Panc1 (cell line): ENCODE measurements around the gene MTUS2. TPM values are rescaled to one million over a fixed set of nuclear protein-coding genes. Genes with fewer than 3 reads are reported as not detected.

ENCODE experiments used
- ATAC-seq: fragments of 200-7000 bp; cut with Tn5 transposase; 2 replicates; pipeline ENCODE4 v1.9.1; 2020; ENCODE audit warnings: mild to moderate bottlenecking, moderate library complexity
- BruUV-seq: library from RNA; stranded (reverse); fragments of 400-500 nt; replicated peaks from 2 replicates; lab custom pipeline; 2021; lab: Mats Ljungman, UMichigan
- CTCF ChIA-PET: fragments of 300-600 bp; sonication (Branson Sonifier 250); formaldehyde crosslinking; loops from one replicate; lab custom pipeline; 2022; ENCODE audit warnings: antibody characterized with exemption; lab: Charles Lee
- POLR2A ChIA-PET: fragments of 300-600 bp; sonication (Branson Sonifier 250); formaldehyde crosslinking; loops from one replicate; lab custom pipeline; 2022; ENCODE audit warnings: antibody characterized with exemption; lab: Charles Lee
- DNase-seq: peaks from one replicate; pipeline ENCODE4 v3.0.0-alpha.2; 2010; ENCODE audit warnings: low read depth, low spot score
- H3K27ac ChIP-seq: 2 replicates; pipeline ENCODE4 v1.5.1; 2011; ENCODE audit warnings: mild to moderate bottlenecking, low read length, inconsistent platforms
- H3K27me3 ChIP-seq: fragments of 200-500 bp; sonication (Bioruptor generic); 2 replicates; pipeline ENCODE4 v1.6.0; 2014; ENCODE audit warnings: low read length, inconsistent platforms; ENCODE audit not compliant: control insufficient read depth, insufficient read depth
- H3K36me3 ChIP-seq: fragments of 200-500 bp; sonication (Bioruptor generic); 2 replicates; pipeline ENCODE4 v1.5.1; 2014; ENCODE audit warnings: inconsistent platforms, mild to moderate bottlenecking, low read length, moderate library complexity; ENCODE audit not compliant: control insufficient read depth, insufficient read depth
- H3K4me1 ChIP-seq: 2 replicates; pipeline ENCODE4 v1.5.1; 2011; ENCODE audit warnings: inconsistent platforms, mild to moderate bottlenecking, low read length, moderate library complexity; ENCODE audit not compliant: control insufficient read depth, insufficient read depth
- H3K4me3 ChIP-seq, 2 experiments: 2 replicates each; pipeline ENCODE4 v1.5.1; 2011 to 2012; ENCODE audit warnings: low read depth in 2 of 2, low read length in 2 of 2, mild to moderate bottlenecking in 2 of 2, inconsistent platforms in 1 of 2, moderate library complexity in 1 of 2
- H3K9me3 ChIP-seq: fragments of 200-500 bp; sonication (Bioruptor generic); 2 replicates; pipeline ENCODE4 v1.5.1; 2014; ENCODE audit warnings: low read depth, mild to moderate bottlenecking, inconsistent platforms, low read length, moderate library complexity; ENCODE audit not compliant: control insufficient read depth, insufficient read depth
- CTCF ChIP-seq: fragments of 450-650 bp; IDR thresholded peaks from 2 replicates; pipeline ENCODE4 v1.5.1; 2017; ENCODE audit warnings: mild to moderate bottlenecking
- POLR2AphosphoS5 ChIP-seq: IDR thresholded peaks from 2 replicates; pipeline ENCODE4 v1.6.1; 2012; ENCODE audit warnings: mild to moderate bottlenecking, low read depth, low read length, moderate library complexity
- SIN3A ChIP-seq: IDR thresholded peaks from 2 replicates; pipeline ENCODE4 v1.6.1; 2012; ENCODE audit warnings: low read depth, mild to moderate bottlenecking, low read length, moderate library complexity, borderline replicate concordance; ENCODE audit not compliant: insufficient read depth
- TCF7L2 ChIP-seq: IDR thresholded peaks from 2 replicates; pipeline ENCODE4 v1.6.1; 2011; ENCODE audit warnings: mild to moderate bottlenecking, low read depth, low read length, inconsistent platforms
- in situ Hi-C: cut with HindIII; loops from 2 replicates; pipeline ENCODE4 v1.10.0; 2016; ENCODE audit warnings: low sequenced_read_pairs, low pct_unique_long_range_greater_than_20kb
- intact Hi-C: fragments of 100-400 bp; cut with micrococcal nuclease; formaldehyde crosslinking; loops from one replicate; pipeline ENCODE4 v1.10.0; 2022; ENCODE audit not compliant: unreplicated experiment
- total RNA-seq: library from RNA; stranded (reverse); gene quantifications from one replicate; pipeline ENCODE4 v1.2.1, GENCODE V29; 2021; ENCODE audit not compliant: unreplicated experiment
- TF ChIP-seq, protein P1 (sequence below), 2 experiments: IDR thresholded peaks; 2 replicates each; pipeline ENCODE4 v1.6.1; 2011 to 2012; ENCODE audit warnings: low read depth in 2 of 2, control low read depth in 1 of 2, low read length in 1 of 2, mild to moderate bottlenecking in 1 of 2, moderate library complexity in 1 of 2; ENCODE audit not compliant: insufficient read depth in 1 of 2

Gene MTUS2
- total RNA-seq, 1 experiment from 2014 or later = 0.05 TPM

DNA sequence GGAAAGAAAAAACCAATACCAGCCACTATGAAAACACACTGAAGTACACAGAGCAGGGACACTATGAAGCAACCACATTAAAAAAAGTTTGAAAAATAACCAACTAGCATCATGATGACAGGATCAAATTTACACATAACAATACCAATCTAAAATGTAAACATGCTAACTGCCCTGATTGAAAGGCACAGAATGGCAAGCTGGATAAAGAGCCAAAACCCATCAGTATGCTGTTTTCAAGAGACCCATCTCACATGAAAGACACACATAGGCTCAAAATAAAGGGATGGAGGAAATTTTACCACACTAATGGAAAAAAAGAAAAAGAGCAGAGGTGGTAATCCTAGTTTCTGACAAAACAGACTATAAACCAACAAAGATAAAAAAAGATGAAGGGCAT lies 484.0 kb downstream of the MTUS2 start:
- in situ Hi-C loops = no loop called here
- H3K36me3 ChIP-seq = no peaks in the 10 kb centered on the region
- no peak overlapping the region for H3K4me3 ChIP-seq
- ATAC-seq (no peak), DNase-seq (no peak)
- CTCF ChIA-PET = no interaction called here
- no TSS peak for BruUV-seq
- no peaks in the 10 kb centered on the region for H3K9me3 ChIP-seq
- H3K27ac ChIP-seq = no peak overlapping the region
- no peaks in the 10 kb centered on the region for H3K4me1 ChIP-seq
- H3K27me3 ChIP-seq = no peaks in the 10 kb centered on the region
- no peak for TF ChIP-seq SIN3A
- no peak for TF ChIP-seq POLR2AphosphoS5
- no peak for TF ChIP-seq CTCF
- TF ChIP-seq, protein P1, sequence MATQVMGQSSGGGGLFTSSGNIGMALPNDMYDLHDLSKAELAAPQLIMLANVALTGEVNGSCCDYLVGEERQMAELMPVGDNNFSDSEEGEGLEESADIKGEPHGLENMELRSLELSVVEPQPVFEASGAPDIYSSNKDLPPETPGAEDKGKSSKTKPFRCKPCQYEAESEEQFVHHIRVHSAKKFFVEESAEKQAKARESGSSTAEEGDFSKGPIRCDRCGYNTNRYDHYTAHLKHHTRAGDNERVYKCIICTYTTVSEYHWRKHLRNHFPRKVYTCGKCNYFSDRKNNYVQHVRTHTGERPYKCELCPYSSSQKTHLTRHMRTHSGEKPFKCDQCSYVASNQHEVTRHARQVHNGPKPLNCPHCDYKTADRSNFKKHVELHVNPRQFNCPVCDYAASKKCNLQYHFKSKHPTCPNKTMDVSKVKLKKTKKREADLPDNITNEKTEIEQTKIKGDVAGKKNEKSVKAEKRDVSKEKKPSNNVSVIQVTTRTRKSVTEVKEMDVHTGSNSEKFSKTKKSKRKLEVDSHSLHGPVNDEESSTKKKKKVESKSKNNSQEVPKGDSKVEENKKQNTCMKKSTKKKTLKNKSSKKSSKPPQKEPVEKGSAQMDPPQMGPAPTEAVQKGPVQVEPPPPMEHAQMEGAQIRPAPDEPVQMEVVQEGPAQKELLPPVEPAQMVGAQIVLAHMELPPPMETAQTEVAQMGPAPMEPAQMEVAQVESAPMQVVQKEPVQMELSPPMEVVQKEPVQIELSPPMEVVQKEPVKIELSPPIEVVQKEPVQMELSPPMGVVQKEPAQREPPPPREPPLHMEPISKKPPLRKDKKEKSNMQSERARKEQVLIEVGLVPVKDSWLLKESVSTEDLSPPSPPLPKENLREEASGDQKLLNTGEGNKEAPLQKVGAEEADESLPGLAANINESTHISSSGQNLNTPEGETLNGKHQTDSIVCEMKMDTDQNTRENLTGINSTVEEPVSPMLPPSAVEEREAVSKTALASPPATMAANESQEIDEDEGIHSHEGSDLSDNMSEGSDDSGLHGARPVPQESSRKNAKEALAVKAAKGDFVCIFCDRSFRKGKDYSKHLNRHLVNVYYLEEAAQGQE (IDR thresholded peaks at IDR 0.05; ENCODE audit: insufficient read depth in 1 of 2, low read depth in 2 of 2, low read length in 1 of 2) = no peak
- TF ChIP-seq TCF7L2 = no peak
- intact Hi-C loops = no loop called here
- POLR2A ChIA-PET = no interaction called here

DNA sequence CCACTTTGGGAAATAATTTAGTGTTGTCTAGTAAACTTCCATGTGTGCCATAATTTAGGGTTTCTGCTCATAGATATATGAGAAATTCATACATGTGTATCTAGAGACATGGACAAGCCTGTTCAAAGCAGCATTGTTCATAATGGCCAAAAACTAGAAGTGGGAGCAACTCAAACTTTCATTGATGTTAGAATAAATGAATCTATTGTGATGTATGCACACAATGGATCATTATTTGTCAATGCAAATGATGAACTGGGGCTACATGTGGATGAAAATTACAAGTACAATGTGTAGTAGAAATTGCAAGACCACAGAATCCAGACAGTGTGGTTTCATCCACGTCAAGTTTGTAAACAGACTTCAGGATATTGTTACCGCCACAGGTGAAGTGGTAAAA lies 490.7 kb downstream of the MTUS2 start:
- Histone ChIP-seq H3K4me1 (no peaks in the 10 kb centered on the region), H3K27me3 (no peaks in the 10 kb centered on the region), H3K9me3 (no peaks in the 10 kb centered on the region), H3K36me3 (no peaks in the 10 kb centered on the region), H3K4me3 (no peak overlapping the region), H3K27ac (no peak overlapping the region)
- CTCF ChIA-PET = no interaction called here
- BruUV-seq = no TSS peak
- intact Hi-C loops = no loop called here
- TF ChIP-seq CTCF (no peak), TCF7L2 (no peak), SIN3A (no peak), POLR2AphosphoS5 (no peak)
- TF ChIP-seq, protein P1 (IDR thresholded peaks at IDR 0.05; ENCODE audit: insufficient read depth in 1 of 2, low read depth in 2 of 2, low read length in 1 of 2) = no peak
- in situ Hi-C loops = no loop called here
- ATAC-seq = no peak
- DNase-seq = no peak
- POLR2A ChIA-PET = no interaction called here
